ENCODE data around the gene BICD1. TPM values are rescaled to one million over a fixed set of nuclear protein-coding genes. Genes with fewer than 3 reads are reported as not detected.

The BICD1 gene
- total and polyA plus RNA-seq, 4 experiments from 2014 or later, result 3.7 to 20.3 (median 12.4) TPM

- ChIA-PET POLR2A (ENCODE audit: partially characterized antibody) (no interaction called here), CTCF (ENCODE audit: partially characterized antibody) (no interaction called here)
- H3K4me1 ChIP-seq (ENCODE audit: insufficient read depth, low read length), result no peaks in the 10 kb centered on the region
- peak overlapping the region in 1 of 7 donors; percentile 25 for H3K27ac Mint-ChIP-seq
- peaks cover 0 to 2% (median 0%) of the 10 kb centered on the region in 4 donors for H3K4me1 Mint-ChIP-seq
- H3K27me3 ChIP-seq (ENCODE audit: insufficient read depth, low read length), result no peaks in the 10 kb centered on the region
- no peak overlapping the region for H3K4me3 ChIP-seq (ENCODE audit: low read length in 2 of 2)
- H3K9me3 ChIP-seq (ENCODE audit: control insufficient read depth in 1 of 2, low read length in 2 of 2), result no peaks in the 10 kb centered on the region
- DNase-seq, result no peak
- no peaks in the 10 kb centered on the region for H3K27me3 Mint-ChIP-seq
- intact Hi-C loops (cut with micrococcal nuclease), result no loop called here
- H3K27ac ChIP-seq (ENCODE audit: low read depth, low read length), result no peak overlapping the region
- peaks cover 13 to 28% of the 10 kb centered on the region in 2 donors for H3K36me3 Mint-ChIP-seq
- H3K9me3 Mint-ChIP-seq, result no peaks in the 10 kb centered on the region
- H3K4me3 Mint-ChIP-seq, result no peak overlapping the region
- no peaks in the 10 kb centered on the region for H3K36me3 ChIP-seq (ENCODE audit: insufficient read depth, low read length)
Measured at GRCh38 chr12:32151552-32151951, 44.9 kb downstream of the BICD1 start.

DNA sequence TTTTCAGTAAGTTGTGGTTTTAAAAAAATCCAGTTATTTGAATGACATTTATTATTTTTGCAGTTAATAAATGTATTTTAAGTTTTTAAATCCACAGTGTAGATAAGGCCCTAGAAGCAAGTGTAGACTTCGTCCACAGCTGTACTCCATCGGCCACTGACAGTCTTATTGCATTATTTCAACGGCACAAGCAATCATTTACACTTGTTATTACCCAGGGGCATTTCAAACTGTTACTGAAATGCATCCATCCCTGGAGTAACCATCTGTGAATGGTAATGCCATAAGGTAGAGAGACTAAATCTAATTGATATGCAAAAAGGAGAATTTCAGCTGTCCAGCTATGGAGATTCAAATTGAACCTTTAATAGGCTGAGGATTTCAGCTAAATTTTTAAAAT lies 48.4 kb downstream of the BICD1 start:
- Histone ChIP-seq H3K9me3 (ENCODE audit: control insufficient read depth in 1 of 2, low read length in 2 of 2) (no peaks in the 10 kb centered on the region), H3K27ac (ENCODE audit: low read depth, low read length) (no peak overlapping the region), H3K36me3 (ENCODE audit: insufficient read depth, low read length) (no peaks in the 10 kb centered on the region), H3K27me3 (ENCODE audit: insufficient read depth, low read length) (no peaks in the 10 kb centered on the region), H3K4me3 (ENCODE audit: low read length in 2 of 2) (no peak overlapping the region), H3K4me1 (ENCODE audit: insufficient read depth, low read length) (no peaks in the 10 kb centered on the region)
- H3K4me1 Mint-ChIP-seq, result no peaks in the 10 kb centered on the region
- H3K36me3 Mint-ChIP-seq, result peaks cover 7 to 31% of the 10 kb centered on the region in 2 donors
- DNase-seq, result no peak
- H3K4me3 Mint-ChIP-seq, result no peak overlapping the region
- CTCF ChIA-PET (ENCODE audit: partially characterized antibody), result no interaction called here
- no peaks in the 10 kb centered on the region for H3K9me3 Mint-ChIP-seq
- no peaks in the 10 kb centered on the region for H3K27me3 Mint-ChIP-seq
- POLR2A ChIA-PET (ENCODE audit: partially characterized antibody), result no interaction called here
- intact Hi-C loops (cut with micrococcal nuclease), result no loop called here
- no peak overlapping the region for H3K27ac Mint-ChIP-seq

- ChIA-PET POLR2A (ENCODE audit: partially characterized antibody) (no interaction called here), CTCF (ENCODE audit: partially characterized antibody) (no interaction called here)
- Mint-ChIP-seq H3K27me3 (no peaks in the 10 kb centered on the region), H3K9me3 (no peaks in the 10 kb centered on the region), H3K36me3 (peaks cover 2 to 23% of the 10 kb centered on the region in 2 donors), H3K4me1 (no peaks in the 10 kb centered on the region), H3K27ac (no peak overlapping the region), H3K4me3 (no peak overlapping the region)
- no peak for DNase-seq
- Histone ChIP-seq H3K27ac (ENCODE audit: low read depth, low read length) (no peak overlapping the region), H3K9me3 (ENCODE audit: control insufficient read depth in 1 of 2, low read length in 2 of 2) (no peaks in the 10 kb centered on the region), H3K4me1 (ENCODE audit: insufficient read depth, low read length) (no peaks in the 10 kb centered on the region), H3K4me3 (ENCODE audit: low read length in 2 of 2) (no peak overlapping the region), H3K36me3 (ENCODE audit: insufficient read depth, low read length) (no peaks in the 10 kb centered on the region), H3K27me3 (ENCODE audit: insufficient read depth, low read length) (no peaks in the 10 kb centered on the region)
- intact Hi-C loops (cut with micrococcal nuclease), result no loop called here
Measured at GRCh38 chr12:32155961-32156529, 49.4 kb downstream of the BICD1 start.

DNA sequence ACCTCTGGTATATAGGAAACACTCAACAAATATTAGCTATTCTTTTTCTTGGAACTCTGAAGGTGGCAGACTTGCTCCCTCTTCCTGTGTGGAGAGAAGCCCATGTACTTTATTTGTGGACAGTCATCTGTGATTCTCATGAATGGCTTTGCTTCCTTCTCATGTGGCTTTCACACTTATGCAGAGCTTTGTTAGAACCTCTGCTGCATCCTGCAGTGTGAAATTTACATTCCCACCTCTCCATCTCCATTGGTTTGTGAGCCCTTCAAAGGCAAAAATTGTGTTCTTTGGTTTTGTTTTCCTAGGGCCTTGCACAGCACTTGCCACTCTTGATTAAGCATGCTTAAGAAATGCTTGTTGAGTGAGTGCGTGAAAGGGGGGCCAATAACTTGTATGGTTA lies 51.9 kb downstream of the BICD1 start:
- Histone ChIP-seq H3K4me3 (ENCODE audit: low read length in 2 of 2) (no peak overlapping the region), H3K27me3 (ENCODE audit: insufficient read depth, low read length) (no peaks in the 10 kb centered on the region), H3K36me3 (ENCODE audit: insufficient read depth, low read length) (no peaks in the 10 kb centered on the region), H3K4me1 (ENCODE audit: insufficient read depth, low read length) (no peaks in the 10 kb centered on the region), H3K27ac (ENCODE audit: low read depth, low read length) (no peak overlapping the region), H3K9me3 (ENCODE audit: control insufficient read depth in 1 of 2, low read length in 2 of 2) (no peaks in the 10 kb centered on the region)
- no peak for DNase-seq
- H3K4me1 Mint-ChIP-seq, result no peaks in the 10 kb centered on the region
- ChIA-PET POLR2A (ENCODE audit: partially characterized antibody) (no interaction called here), CTCF (ENCODE audit: partially characterized antibody) (no interaction called here)
- no peak overlapping the region for H3K27ac Mint-ChIP-seq
- no peak overlapping the region for H3K4me3 Mint-ChIP-seq
- H3K9me3 Mint-ChIP-seq, result no peaks in the 10 kb centered on the region
- H3K36me3 Mint-ChIP-seq, result peaks cover 0 to 14% of the 10 kb centered on the region in 2 donors
- intact Hi-C loops (cut with micrococcal nuclease), result no loop called here
- H3K27me3 Mint-ChIP-seq, result no peaks in the 10 kb centered on the region

GRCh38 chr12:32159381-32159780 lies 52.7 kb downstream of the BICD1 start:
- no peak for DNase-seq
- intact Hi-C loops (cut with micrococcal nuclease), result no loop called here
- CTCF ChIA-PET (ENCODE audit: partially characterized antibody), result no interaction called here
- Mint-ChIP-seq H3K27ac (no peak overlapping the region), H3K27me3 (no peaks in the 10 kb centered on the region), H3K4me1 (no peaks in the 10 kb centered on the region), H3K4me3 (no peak overlapping the region), H3K36me3 (peaks cover 0 to 15% of the 10 kb centered on the region in 2 donors), H3K9me3 (no peaks in the 10 kb centered on the region)
- no peaks in the 10 kb centered on the region for H3K4me1 ChIP-seq (ENCODE audit: insufficient read depth, low read length)
- no peaks in the 10 kb centered on the region for H3K27me3 ChIP-seq (ENCODE audit: insufficient read depth, low read length)
- POLR2A ChIA-PET (ENCODE audit: partially characterized antibody), result no interaction called here
- no peaks in the 10 kb centered on the region for H3K36me3 ChIP-seq (ENCODE audit: insufficient read depth, low read length)
- no peak overlapping the region for H3K27ac ChIP-seq (ENCODE audit: low read depth, low read length)
- no peak overlapping the region for H3K4me3 ChIP-seq (ENCODE audit: low read length in 2 of 2)
- H3K9me3 ChIP-seq (ENCODE audit: control insufficient read depth in 1 of 2, low read length in 2 of 2), result no peaks in the 10 kb centered on the region

GRCh38 chr12:32159925-32160324 lies 53.3 kb downstream of the BICD1 start:
- intact Hi-C loops (cut with micrococcal nuclease), result no loop called here
- ChIA-PET CTCF (ENCODE audit: partially characterized antibody) (no interaction called here), POLR2A (ENCODE audit: partially characterized antibody) (no interaction called here)
- no peaks in the 10 kb centered on the region for H3K36me3 ChIP-seq (ENCODE audit: insufficient read depth, low read length)
- no peak overlapping the region for H3K4me3 ChIP-seq (ENCODE audit: low read length in 2 of 2)
- Mint-ChIP-seq H3K27ac (no peak overlapping the region), H3K4me3 (no peak overlapping the region), H3K9me3 (peaks cover 0 to 5% (median 0%) of the 10 kb centered on the region in 8 donors), H3K4me1 (peaks cover 0 to 2% (median 0%) of the 10 kb centered on the region in 4 donors), H3K36me3 (peaks cover 2 to 21% of the 10 kb centered on the region in 2 donors), H3K27me3 (no peaks in the 10 kb centered on the region)
- no peak overlapping the region for H3K27ac ChIP-seq (ENCODE audit: low read depth, low read length)
- no peaks in the 10 kb centered on the region for H3K9me3 ChIP-seq (ENCODE audit: control insufficient read depth in 1 of 2, low read length in 2 of 2)
- no peak for DNase-seq
- no peaks in the 10 kb centered on the region for H3K4me1 ChIP-seq (ENCODE audit: insufficient read depth, low read length)
- no peaks in the 10 kb centered on the region for H3K27me3 ChIP-seq (ENCODE audit: insufficient read depth, low read length)

DNA sequence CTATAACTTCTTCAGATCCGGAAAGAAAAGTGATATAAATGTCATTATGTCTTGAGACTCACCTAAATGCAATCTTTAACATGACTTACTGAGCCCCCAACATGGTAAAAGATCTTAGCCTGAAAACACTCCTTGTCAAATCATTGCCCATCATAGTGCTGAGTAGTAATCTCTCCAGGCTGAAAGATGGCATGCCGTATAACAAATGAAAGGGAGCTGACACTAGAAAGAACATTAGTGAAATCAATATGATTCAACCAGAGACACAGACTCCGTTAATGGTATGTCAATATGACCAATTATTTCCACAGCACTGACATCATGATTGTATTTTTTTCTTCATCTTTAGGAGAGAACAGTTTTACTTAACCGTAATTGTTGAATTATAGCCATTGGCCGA lies 54.4 kb downstream of the BICD1 start:
- ChIA-PET CTCF (ENCODE audit: partially characterized antibody) (no interaction called here), POLR2A (ENCODE audit: partially characterized antibody) (no interaction called here)
- Mint-ChIP-seq H3K27me3 (no peaks in the 10 kb centered on the region), H3K36me3 (peaks cover 3 to 23% of the 10 kb centered on the region in 2 donors), H3K9me3 (peaks cover 0 to 7% (median 0%) of the 10 kb centered on the region in 8 donors), H3K4me3 (no peak overlapping the region), H3K27ac (peak overlapping the region in 1 of 7 donors; percentile 2), H3K4me1 (peaks cover 0 to 2% (median 0%) of the 10 kb centered on the region in 4 donors)
- Histone ChIP-seq H3K27me3 (ENCODE audit: insufficient read depth, low read length) (no peaks in the 10 kb centered on the region), H3K27ac (ENCODE audit: low read depth, low read length) (no peak overlapping the region), H3K4me1 (ENCODE audit: insufficient read depth, low read length) (no peaks in the 10 kb centered on the region), H3K4me3 (ENCODE audit: low read length in 2 of 2) (no peak overlapping the region), H3K36me3 (ENCODE audit: insufficient read depth, low read length) (no peaks in the 10 kb centered on the region), H3K9me3 (ENCODE audit: control insufficient read depth in 1 of 2, low read length in 2 of 2) (no peaks in the 10 kb centered on the region)
- intact Hi-C loops (cut with micrococcal nuclease), result no loop called here
- no peak for DNase-seq

DNA sequence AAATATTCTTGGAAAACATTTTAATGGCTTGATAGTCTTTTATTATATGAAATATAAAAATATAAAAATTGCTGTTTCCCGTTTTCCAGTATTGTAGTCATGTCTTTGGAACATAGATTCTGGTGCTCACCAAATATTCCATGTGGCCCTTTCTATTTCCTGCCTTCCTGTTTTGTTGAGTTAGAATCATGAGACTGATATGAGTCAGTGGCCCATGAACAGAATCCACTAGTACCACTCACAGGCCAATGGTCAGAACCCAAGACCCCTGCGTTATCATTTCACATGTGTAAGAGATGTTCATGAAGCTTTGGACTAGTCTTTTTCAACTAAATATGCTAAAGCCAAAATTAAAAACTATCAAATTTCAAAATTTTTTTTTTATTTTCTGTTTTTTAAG lies 56.9 kb downstream of the BICD1 start:
- Histone ChIP-seq H3K4me3 (ENCODE audit: low read length in 2 of 2) (no peak overlapping the region), H3K36me3 (ENCODE audit: insufficient read depth, low read length) (no peaks in the 10 kb centered on the region), H3K9me3 (ENCODE audit: control insufficient read depth in 1 of 2, low read length in 2 of 2) (no peaks in the 10 kb centered on the region), H3K27me3 (ENCODE audit: insufficient read depth, low read length) (no peaks in the 10 kb centered on the region), H3K27ac (ENCODE audit: low read depth, low read length) (no peak overlapping the region), H3K4me1 (ENCODE audit: insufficient read depth, low read length) (no peaks in the 10 kb centered on the region)
- DNase-seq, result no peak
- Mint-ChIP-seq H3K4me3 (no peak overlapping the region), H3K9me3 (peaks cover 0 to 7% (median 0%) of the 10 kb centered on the region in 8 donors), H3K27ac (no peak overlapping the region), H3K4me1 (peaks cover 0 to 3% (median under 1%) of the 10 kb centered on the region in 4 donors), H3K36me3 (peaks cover 3 to 23% of the 10 kb centered on the region in 2 donors), H3K27me3 (no peaks in the 10 kb centered on the region)
- ChIA-PET CTCF (ENCODE audit: partially characterized antibody) (no interaction called here), POLR2A (ENCODE audit: partially characterized antibody) (no interaction called here)
- intact Hi-C loops (cut with micrococcal nuclease), result no loop called here
